ENCODE results near the gene PNLIPRP1.

Gene PNLIPRP1

GRCh38 chr10:116599991-116600390 lies 9.2 kb downstream of the PNLIPRP1 start:
- DNase-seq (ENCODE audit: low read depth) = no peak

GRCh38 chr10:116602648-116603400 lies 12.1 kb downstream of the PNLIPRP1 start:
- no peak for DNase-seq (ENCODE audit: low read depth)

- DNase-seq (ENCODE audit: low read depth) = no peak
Observed at GRCh38 chr10:116606061-116606483, 15.3 kb downstream of the PNLIPRP1 start.

- no peak for DNase-seq (ENCODE audit: low read depth)
Observed at GRCh38 chr10:116607336-116607735, 16.6 kb downstream of the PNLIPRP1 start.

- DNase-seq (ENCODE audit: low read depth) = no peak
Observed at GRCh38 chr10:116608686-116609594, 18.2 kb downstream of the PNLIPRP1 start.

- DNase-seq (ENCODE audit: low read depth) = no peak
Observed at GRCh38 chr10:116610443-116611152, 19.8 kb downstream of the PNLIPRP1 start.

GRCh38 chr10:116611153-116611545 lies 20.4 kb downstream of the PNLIPRP1 start:
- no peak for DNase-seq (ENCODE audit: low read depth)

- DNase-seq (ENCODE audit: low read depth) = no peak
Observed at GRCh38 chr10:116612107-116612769, 21.5 kb downstream of the PNLIPRP1 start.

- DNase-seq (ENCODE audit: low read depth) = no peak
Observed at GRCh38 chr10:116613471-116613870, 22.7 kb downstream of the PNLIPRP1 start.

GRCh38 chr10:116614796-116615195 lies 24.0 kb downstream of the PNLIPRP1 start:
- DNase-seq (ENCODE audit: low read depth) = no peak

- no peak for DNase-seq (ENCODE audit: low read depth)
Observed at GRCh38 chr10:116615199-116615776, 24.5 kb downstream of the PNLIPRP1 start.

- no peak for DNase-seq (ENCODE audit: low read depth)
Observed at GRCh38 chr10:116620423-116621400, 30.0 kb downstream of the PNLIPRP1 start, which contains the start of gene PNLIPRP2. TSS of gene PNLIPRP2 (plus strand) at chr10:116620953.

- DNase-seq (ENCODE audit: low read depth) = no peak
Observed at GRCh38 chr10:116621476-116621875, 30.7 kb downstream of the PNLIPRP1 start.

- no peak for DNase-seq (ENCODE audit: low read depth)
Observed at GRCh38 chr10:116621934-116622655, 31.3 kb downstream of the PNLIPRP1 start.

GRCh38 chr10:116625845-116626244 lies 35.1 kb downstream of the PNLIPRP1 start:
- no peak for DNase-seq (ENCODE audit: low read depth)

- no peak for DNase-seq (ENCODE audit: low read depth)
Observed at GRCh38 chr10:116626815-116627214, 36.1 kb downstream of the PNLIPRP1 start.

GRCh38 chr10:116627386-116627933 lies 36.7 kb downstream of the PNLIPRP1 start:
- DNase-seq (ENCODE audit: low read depth) = no peak

- DNase-seq (ENCODE audit: low read depth) = no peak
Observed at GRCh38 chr10:116629340-116629739, 38.6 kb downstream of the PNLIPRP1 start.

GRCh38 chr10:116630020-116630419 lies 39.3 kb downstream of the PNLIPRP1 start:
- no peak for DNase-seq (ENCODE audit: low read depth)
